VCaP (cell line): Measurements from ENCODE around the gene NAT9.

ENCODE experiments used
- H3K27ac ChIP-seq: fragments of 450-650 bp; 2 replicates; pipeline ENCODE4 v1.5.1; 2017
- TF ChIP-seq, protein P1 (sequence below): fragments of 450-650 bp; conservative IDR thresholded peaks from 2 replicates; pipeline ENCODE4 v1.5.1; 2017; ENCODE audit warnings: mild to moderate bottlenecking, moderate library complexity

The NAT9 gene

DNA sequence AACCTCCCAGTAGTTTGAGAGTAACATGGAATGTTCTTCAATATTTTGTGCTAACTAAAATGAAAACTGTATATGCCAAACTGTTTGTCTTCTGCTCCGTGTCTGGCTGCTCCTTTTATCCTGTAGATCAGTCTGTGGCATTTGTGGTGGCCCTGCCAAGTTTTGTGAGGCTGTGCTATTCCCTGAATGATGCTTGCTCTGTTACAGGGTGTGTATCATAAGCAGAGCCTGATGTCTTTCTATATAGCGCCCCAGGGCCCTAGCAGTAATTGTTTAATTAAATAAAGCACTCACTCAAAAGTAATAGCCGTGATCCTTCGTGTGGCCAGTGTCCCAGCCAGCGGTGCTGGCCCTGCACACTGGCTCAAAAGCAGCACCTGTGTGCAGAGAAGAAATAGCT, 27.8 kb upstream of the NAT9 start:
- TF ChIP-seq, protein P1, sequence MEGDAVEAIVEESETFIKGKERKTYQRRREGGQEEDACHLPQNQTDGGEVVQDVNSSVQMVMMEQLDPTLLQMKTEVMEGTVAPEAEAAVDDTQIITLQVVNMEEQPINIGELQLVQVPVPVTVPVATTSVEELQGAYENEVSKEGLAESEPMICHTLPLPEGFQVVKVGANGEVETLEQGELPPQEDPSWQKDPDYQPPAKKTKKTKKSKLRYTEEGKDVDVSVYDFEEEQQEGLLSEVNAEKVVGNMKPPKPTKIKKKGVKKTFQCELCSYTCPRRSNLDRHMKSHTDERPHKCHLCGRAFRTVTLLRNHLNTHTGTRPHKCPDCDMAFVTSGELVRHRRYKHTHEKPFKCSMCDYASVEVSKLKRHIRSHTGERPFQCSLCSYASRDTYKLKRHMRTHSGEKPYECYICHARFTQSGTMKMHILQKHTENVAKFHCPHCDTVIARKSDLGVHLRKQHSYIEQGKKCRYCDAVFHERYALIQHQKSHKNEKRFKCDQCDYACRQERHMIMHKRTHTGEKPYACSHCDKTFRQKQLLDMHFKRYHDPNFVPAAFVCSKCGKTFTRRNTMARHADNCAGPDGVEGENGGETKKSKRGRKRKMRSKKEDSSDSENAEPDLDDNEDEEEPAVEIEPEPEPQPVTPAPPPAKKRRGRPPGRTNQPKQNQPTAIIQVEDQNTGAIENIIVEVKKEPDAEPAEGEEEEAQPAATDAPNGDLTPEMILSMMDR = no peak
- no peak overlapping the region for H3K27ac ChIP-seq

DNA sequence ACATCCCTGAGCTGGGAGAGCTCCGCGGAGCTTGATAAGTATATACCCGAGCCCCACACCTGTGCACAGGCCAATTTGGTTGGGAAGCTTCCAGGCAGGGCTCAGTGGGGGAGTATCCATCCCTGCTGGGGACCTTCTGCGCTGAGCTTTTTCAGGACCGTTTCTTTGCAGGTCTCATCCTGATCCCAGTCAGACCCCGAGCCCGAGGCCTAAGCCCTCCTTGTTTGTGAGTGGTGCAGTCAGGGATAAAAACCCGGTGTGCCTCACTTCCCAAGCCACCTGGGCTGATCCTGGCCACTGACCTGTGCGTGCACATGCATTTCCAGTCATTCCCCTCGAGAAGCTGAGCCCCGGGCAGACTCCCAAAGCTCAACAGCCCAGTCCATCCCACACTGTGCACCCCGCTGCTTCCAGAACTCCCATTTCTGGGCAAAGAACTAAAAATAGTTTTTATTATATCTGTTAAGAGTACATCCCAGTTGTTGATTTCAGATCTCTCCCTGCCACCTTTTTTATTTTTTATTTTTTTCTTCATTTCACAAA, 27.3 kb upstream of the NAT9 start:
- TF ChIP-seq, protein P1 = no peak
- no peak overlapping the region for H3K27ac ChIP-seq

DNA sequence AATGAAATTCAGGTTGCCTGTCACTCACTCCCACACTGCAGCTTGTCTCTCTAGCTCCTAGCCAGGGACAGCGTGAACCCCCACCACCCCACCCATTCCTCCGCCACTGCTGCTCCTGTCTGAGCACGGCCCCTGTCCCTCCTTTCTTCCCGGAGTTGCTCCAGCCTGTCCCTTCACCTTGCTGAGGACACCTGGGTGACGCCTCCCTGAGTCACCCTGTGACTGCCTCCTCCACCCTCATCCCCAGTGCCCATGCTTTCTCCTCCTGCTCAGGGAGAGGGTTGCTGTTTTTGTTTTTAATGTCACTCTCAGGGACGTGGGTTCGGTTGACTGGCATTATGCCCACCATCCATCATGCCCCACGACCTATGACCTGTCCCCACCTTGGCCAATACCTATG, 25.8 kb upstream of the NAT9 start:
- H3K27ac ChIP-seq = no peak overlapping the region
- TF ChIP-seq, protein P1 = no peak

DNA sequence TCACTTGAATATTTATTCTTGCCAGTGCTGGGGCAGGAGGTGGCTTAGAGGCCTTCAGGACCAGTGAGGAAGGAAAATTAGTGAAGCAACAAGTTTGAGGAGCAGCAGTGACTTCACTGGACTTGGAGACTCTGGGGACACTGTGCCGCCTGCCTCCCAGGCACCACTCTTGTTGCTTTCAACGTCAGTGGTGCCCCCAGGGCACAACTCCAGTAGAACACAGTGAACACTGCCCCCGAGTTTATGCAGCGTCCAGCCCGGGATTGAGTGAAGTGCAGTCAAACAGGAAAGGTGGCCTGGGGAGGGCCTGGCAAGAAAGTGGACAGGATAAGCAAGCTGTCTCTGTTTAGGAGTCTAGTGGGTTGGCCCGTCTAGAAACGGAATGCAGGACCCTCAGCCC, 24.4 kb upstream of the NAT9 start:
- H3K27ac ChIP-seq = peak overlapping the region; percentile 15; the same call in 1 of the 2 replicates
- TF ChIP-seq, protein P1 = no peak

DNA sequence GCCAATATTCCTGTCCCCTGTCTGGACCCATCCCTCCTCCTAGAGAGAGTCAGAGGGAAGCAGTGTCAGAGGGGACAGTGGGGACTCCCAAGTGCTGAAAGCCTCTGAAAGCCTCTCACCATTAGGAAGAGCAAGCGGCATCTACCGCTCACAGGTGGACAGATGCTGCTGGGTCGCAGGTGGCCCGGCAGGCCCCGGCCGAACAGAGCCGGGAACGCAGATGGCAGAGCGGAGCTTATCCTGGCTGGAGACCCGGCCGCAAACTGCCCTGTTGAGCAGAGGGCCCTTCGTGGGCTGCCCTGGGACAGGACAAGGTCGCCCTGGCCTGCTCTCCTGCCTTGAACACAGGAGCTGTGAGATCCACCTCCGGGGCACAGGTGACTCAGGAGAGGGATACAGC, 23.0 kb upstream of the NAT9 start:
- TF ChIP-seq, protein P1 = no peak
- no peak overlapping the region for H3K27ac ChIP-seq

DNA sequence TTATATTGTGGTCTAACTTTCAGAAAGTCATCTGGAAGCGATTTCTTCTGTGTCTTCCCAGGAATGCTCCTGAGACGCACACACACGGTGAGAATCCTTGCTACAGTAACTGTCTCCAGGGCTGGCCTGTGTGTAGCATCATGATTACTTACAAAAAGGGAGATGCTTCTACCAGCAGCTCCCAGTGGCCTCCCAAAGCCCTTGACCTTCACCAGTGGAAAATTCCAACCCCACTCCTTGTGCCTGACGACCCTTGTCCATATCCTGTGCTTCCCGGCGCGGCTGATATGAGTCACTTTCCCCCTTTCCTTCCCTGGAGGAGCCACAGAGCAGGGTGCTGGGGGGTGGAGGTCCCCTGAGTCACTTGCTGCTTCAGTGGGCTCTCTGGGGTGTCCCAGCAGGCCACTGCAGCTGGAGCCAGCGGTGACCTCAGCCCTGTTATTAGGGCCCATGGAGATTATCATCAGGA, 22.1 kb upstream of the NAT9 start:
- H3K27ac ChIP-seq = no peak overlapping the region
- TF ChIP-seq, protein P1 = no peak

DNA sequence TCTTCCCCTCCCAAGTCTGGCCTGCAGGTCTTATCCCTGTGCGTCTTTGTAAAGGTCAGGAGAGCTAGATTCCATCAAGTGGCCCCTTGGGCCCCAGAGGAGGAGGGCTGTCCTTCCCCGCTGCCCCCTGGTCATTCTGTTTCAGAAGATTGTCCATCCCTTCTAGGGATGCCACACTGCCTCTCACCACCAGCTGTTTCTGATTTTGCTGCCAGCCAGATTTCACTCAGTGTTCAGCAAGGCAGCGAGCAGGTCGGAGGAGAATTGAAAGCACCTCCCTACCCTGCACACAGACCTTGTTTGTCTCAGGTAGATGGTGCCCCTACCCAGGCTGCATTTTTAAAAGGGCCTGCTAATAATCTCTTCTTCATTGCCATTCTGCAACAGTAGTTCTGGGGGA, 21.7 kb upstream of the NAT9 start:
- H3K27ac ChIP-seq = no peak overlapping the region
- TF ChIP-seq, protein P1 = no peak
